ENCODE results near the gene NR2C1.

Gene NR2C1

GRCh38 chr12:95088379-95088778 is 15.0 kb upstream of the NR2C1 start:
- no peak overlapping the region for H3K4me3 ChIP-seq (ENCODE audit: low read depth, low read length)
- in situ Hi-C loops (cut with HindIII; ENCODE audit: low sequenced_read_pairs): no loop called here
- DNase-seq (ENCODE audit: low read depth, low spot score): no peak
- TF ChIP-seq CTCF (IDR thresholded peaks at IDR 0.05; ENCODE audit: low read depth, low read length): no peak

GRCh38 chr12:95085612-95086011 is 12.2 kb upstream of the NR2C1 start:
- H3K4me3 ChIP-seq (ENCODE audit: low read depth, low read length): no peak overlapping the region
- no peak for DNase-seq (ENCODE audit: low read depth, low spot score)
- in situ Hi-C loops (cut with HindIII; ENCODE audit: low sequenced_read_pairs): no loop called here
- no peak for TF ChIP-seq CTCF (IDR thresholded peaks at IDR 0.05; ENCODE audit: low read depth, low read length)

DNA sequence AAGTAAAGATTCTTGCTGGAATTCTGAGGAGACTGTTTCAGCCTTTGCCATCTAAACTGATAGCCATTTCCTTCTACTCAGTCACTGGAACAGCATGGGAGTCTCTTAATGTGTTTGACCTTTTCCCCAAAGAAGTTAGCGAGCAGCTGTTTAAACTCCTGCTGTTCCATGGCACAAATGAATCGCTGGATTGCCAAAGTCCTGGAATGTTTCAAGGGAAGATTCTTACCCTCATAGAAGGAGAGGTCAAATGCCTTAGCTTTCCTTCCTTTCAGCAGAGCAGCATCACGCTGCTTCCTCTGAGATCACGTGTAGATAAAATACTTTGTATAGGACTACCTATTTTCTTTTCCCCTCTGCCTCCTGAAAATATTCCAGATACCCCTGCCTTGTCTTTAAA is 10.5 kb upstream of the NR2C1 start:
- peak; percentile 78 for DNase-seq (ENCODE audit: low read depth, low spot score)
- no peak for TF ChIP-seq CTCF (IDR thresholded peaks at IDR 0.05; ENCODE audit: low read depth, low read length)
- in situ Hi-C loops (cut with HindIII; ENCODE audit: low sequenced_read_pairs): no loop called here
- H3K4me3 ChIP-seq (ENCODE audit: low read depth, low read length): no peak overlapping the region

DNA sequence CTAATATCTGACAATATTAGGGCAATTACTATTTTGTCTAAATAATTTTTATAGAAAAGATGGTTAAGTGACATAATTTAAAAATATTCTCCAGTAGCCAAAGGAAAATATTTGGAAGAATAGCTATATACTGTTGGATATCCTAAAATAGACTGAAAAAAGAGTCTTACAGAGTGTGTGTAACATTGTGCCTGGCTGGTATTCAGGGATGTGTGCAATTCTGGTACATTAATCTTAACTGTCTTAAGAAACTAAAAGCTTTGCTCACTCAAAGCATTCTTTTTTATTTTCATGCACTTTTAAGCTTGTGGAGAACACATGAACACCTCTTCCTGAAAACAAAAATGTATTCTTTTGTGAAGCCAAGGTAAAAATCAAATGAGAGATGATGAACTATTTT is 10.1 kb upstream of the NR2C1 start:
- H3K4me3 ChIP-seq (ENCODE audit: low read depth, low read length): no peak overlapping the region
- no peak for TF ChIP-seq CTCF (IDR thresholded peaks at IDR 0.05; ENCODE audit: low read depth, low read length)
- in situ Hi-C loops (cut with HindIII; ENCODE audit: low sequenced_read_pairs): no loop called here
- DNase-seq (ENCODE audit: low read depth, low spot score): no peak

GRCh38 chr12:95077341-95077740 is 3.9 kb upstream of the NR2C1 start:
- no peak for DNase-seq (ENCODE audit: low read depth, low spot score)
- H3K4me3 ChIP-seq (ENCODE audit: low read depth, low read length): no peak overlapping the region
- in situ Hi-C loops (cut with HindIII; ENCODE audit: low sequenced_read_pairs): no loop called here
- TF ChIP-seq CTCF (IDR thresholded peaks at IDR 0.05; ENCODE audit: low read depth, low read length): no peak

DNA sequence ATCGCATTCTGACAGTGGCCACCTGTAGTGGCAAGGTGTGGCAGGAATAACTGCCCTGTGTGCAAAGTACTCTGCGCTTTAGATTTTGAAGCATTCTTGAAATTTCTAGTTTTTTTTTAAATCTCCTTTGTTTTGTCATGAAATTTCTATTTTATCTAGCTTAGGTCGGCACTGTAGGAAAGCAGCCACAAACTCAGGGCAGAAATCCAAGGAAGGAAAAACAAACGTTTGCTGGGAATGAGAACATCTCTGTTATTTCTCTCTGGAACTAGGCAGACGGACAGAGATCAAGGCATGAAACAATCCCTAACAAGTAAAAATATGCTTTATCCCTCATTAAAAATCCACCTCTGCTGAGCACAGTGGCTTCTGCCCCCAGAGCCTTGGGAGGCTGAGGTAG is 1.3 kb upstream of the NR2C1 start:
- DNase-seq (ENCODE audit: low read depth, low spot score): peak; percentile 63
- TF ChIP-seq CTCF (IDR thresholded peaks at IDR 0.05; ENCODE audit: low read depth, low read length): no peak

More for the DNA sequence above, 1.3 kb upstream of the NR2C1 start:
- no peak overlapping the region for H3K4me3 ChIP-seq (ENCODE audit: low read depth, low read length)
- in situ Hi-C loops (cut with HindIII; ENCODE audit: low sequenced_read_pairs): no loop called here

All from astrocyte of the spinal cord (primary cell).